ENCODE results near the gene ZNF438. TPM values are rescaled to one million over a fixed set of nuclear protein-coding genes. Genes with fewer than 3 reads are reported as not detected.
A peak's percentile ranks its signal among the peaks of the same experiment; 100 is the strongest.

ZNF438 gene
- total RNA-seq, 1 experiment from 2014 or later: 5.2 TPM

DNA sequence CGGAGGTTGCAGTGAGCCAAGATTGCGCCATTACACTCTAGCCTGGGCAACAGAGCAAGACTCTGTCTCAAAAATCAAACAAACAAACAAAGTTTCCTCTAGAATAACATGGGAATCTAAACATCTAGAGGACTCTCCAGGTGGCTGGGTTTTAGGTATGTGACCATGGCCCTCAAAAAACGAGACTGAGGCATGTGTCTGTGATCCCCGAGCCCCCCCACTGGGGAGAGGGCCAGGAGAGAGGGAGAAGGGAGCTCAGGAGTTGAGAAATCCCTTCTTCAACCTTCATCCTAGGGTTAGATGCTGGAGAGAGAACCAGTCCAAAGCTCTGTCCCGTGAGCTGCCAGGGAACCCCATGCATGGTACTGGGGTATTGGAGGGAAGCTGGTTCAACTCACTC, 214.1 kb downstream of the ZNF438 start:
- Histone ChIP-seq H3K4me1 (replicated peaks) (peaks cover 45% of the 10 kb centered on the region), H3K9me3 (replicated peaks) (no peaks in the 10 kb centered on the region), H3K4me3 (no peak overlapping the region), H3K27ac (no peak overlapping the region), H3K36me3 (no peaks in the 10 kb centered on the region), H3K27me3 (replicated peaks) (no peaks in the 10 kb centered on the region)
- no peak for DNase-seq (ENCODE audit: low read depth in 1 of 2, low spot score in 2 of 2)

DNA sequence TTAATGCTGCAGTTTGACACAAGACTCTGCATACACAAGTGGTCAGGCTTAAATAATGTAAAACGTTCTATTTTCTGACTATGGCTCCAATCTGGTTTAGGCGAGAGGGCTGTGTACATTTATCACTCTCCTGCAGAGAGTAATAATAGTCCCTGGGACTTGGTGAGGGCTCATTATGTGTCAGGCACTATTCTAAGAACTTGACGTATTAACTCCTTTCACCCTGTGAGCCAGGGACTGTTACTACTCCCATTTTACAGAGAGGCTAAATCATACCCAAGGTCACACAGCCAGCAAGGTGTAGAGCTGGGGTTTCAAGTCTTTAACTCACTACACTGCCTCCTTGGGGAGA, 214.9 kb downstream of the ZNF438 start:
- peaks cover 52% of the 10 kb centered on the region for H3K4me1 ChIP-seq (replicated peaks)
- H3K27ac ChIP-seq: no peak overlapping the region
- no peaks in the 10 kb centered on the region for H3K27me3 ChIP-seq (replicated peaks)
- no peak for DNase-seq (ENCODE audit: low read depth in 1 of 2, low spot score in 2 of 2)
- no peak overlapping the region for H3K4me3 ChIP-seq
- H3K36me3 ChIP-seq: no peaks in the 10 kb centered on the region
- no peaks in the 10 kb centered on the region for H3K9me3 ChIP-seq (replicated peaks)

DNA sequence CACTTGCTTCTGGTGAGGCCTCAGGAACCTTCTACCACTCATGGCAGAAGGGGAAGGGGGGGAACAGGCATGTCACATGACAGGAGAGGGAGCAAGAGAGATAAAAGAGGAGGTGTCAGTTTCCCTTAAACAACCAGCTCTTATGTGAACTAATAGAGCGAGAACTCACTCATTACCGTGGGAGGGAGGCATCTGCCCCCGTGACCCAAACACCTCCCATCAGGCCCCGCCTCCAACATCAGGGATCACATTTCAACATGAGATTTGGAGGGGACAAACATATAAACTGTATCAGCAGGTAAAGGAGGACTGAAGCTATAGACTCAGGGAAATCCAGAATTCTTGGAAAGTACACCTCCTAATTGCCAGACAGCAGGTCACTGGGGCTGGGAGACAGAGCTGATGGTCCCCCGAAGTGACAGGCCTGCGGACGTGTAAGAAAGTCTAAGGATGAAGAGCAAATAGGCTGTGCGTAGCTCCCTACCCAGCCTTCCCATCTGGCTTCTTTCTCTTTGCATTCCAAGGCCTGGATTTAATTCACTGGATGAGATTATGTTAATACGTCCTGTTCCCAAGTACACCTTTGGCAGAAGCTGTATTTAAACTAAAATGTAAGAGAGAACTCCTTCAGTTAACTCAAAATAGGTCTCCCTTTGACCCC, 215.4 kb downstream of the ZNF438 start:
- Histone ChIP-seq H3K27me3 (replicated peaks) (no peaks in the 10 kb centered on the region), H3K4me1 (replicated peaks) (peaks cover 56% of the 10 kb centered on the region), H3K27ac (no peak overlapping the region), H3K4me3 (no peak overlapping the region), H3K36me3 (no peaks in the 10 kb centered on the region), H3K9me3 (replicated peaks) (no peaks in the 10 kb centered on the region)
- no peak for DNase-seq (ENCODE audit: low read depth in 1 of 2, low spot score in 2 of 2)

DNA sequence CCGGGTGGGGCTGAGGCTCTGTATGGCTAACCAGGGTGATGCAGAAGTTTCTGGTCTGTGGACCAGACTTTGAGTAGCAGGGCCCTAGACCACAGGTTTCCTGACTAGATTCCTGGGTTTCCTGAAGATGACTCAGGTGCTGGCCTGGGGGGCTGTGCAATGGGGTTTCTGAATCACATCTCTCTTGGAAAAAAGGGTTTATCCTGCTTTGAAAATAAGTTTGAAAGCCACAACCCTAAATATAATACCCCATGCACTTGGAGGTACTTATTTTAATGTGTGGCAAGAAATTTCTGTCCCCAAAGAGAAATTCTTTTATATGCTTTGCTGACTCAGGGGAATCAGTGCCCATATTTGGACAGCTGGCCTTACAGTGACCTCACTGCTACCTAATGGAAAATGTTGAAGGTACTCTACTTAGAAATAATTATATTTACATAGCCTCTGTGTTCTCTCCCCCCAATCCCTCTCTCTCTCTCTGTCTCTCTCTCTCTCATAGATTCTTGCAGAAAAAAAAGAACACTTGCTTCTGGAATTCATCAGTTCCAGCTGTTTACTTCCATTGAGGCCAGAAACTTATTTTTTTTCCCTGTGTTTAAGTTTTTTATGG, 217.7 kb downstream of the ZNF438 start:
- Histone ChIP-seq H3K27me3 (replicated peaks) (no peaks in the 10 kb centered on the region), H3K36me3 (no peaks in the 10 kb centered on the region), H3K27ac (no peak overlapping the region; the same call in 1 of the 2 replicates), H3K4me3 (no peak overlapping the region), H3K4me1 (replicated peaks) (peaks cover 38% of the 10 kb centered on the region), H3K9me3 (replicated peaks) (no peaks in the 10 kb centered on the region)
- peak; percentile 49 to 60 for DNase-seq (ENCODE audit: low read depth in 1 of 2, low spot score in 2 of 2)

DNA sequence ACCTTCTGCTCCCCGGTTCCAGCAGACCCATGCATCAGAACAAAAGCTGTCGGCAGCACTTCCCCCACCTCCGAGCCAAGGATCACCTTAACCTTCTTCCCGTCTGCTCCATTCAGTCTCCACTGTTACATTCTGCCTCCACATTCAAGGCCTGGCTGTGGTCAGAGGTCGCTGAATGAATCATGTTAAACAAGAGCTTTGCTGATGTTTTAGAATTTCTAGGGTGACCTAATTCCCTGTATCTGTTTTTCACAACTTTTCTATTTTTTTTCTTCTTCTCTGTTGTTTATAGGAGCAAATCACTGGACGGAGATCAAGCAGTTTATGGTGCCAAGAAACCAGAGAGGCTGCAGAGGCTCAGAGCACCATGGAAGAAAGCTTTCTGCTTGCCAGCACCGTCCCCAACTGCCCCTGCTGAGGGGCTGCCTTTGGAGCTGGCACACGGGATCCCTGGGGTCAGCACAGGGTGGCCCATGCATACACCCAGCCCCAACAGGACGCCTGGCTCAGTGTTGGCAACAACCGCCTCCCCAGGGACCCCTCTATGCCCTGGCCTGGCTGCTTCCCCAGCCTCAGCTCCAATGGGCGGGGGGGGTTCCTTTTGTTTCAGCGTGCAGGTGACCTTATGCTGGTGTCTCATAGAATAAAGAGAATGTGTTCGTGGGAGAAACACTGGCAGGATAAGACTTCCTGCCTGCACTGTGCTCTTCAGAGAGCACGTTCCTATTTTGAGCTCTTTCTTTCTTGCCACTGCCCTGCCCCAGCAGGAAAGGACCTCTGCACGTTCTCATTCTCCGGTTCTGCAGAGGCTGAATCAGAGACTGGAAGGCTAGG, 219.4 kb downstream of the ZNF438 start:
- Histone ChIP-seq H3K4me3 (no peak overlapping the region), H3K27ac (no peak overlapping the region), H3K9me3 (replicated peaks) (no peaks in the 10 kb centered on the region), H3K36me3 (no peaks in the 10 kb centered on the region), H3K4me1 (replicated peaks) (peaks cover 33% of the 10 kb centered on the region), H3K27me3 (replicated peaks) (no peaks in the 10 kb centered on the region)
- DNase-seq (ENCODE audit: low read depth in 1 of 2, low spot score in 2 of 2): peak; percentile 42 to 56

DNA sequence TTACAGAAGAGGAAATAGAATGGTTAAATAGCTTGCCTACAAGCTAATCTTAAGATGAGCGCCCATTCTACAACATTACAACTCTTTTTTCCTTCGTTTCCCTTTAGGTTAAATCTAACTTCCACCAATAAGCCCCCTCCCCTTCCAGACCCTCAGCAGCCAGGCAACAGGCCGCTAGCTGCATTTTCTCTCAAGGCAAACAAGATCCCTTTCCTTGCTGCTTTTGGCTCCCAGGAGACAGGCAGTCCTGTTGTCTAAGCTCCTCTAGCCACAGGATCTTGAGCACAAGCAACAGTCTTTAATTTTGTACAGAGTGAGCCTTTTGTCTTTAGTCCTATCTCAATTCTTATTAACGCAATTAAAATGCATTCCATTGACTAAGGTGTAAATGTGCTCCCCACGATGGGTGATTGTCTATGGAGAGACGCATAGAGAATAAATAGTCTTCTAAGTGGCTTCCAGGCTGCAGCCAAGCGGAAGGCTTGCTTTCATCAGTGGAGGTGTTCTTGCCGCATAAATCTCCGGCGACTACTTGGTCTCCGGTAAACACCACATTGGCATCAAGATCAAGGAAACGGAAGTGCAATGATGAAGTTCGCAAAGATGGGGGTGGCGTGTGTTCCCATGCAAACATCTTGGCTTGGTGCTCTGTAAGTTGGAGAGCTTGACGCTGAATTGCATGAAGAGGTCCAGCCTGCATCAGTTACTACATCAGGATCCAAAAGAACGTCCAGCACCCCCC, 220.2 kb downstream of the ZNF438 start:
- Histone ChIP-seq H3K9me3 (replicated peaks) (no peaks in the 10 kb centered on the region), H3K4me3 (no peak overlapping the region), H3K27me3 (replicated peaks) (no peaks in the 10 kb centered on the region), H3K27ac (no peak overlapping the region), H3K36me3 (no peaks in the 10 kb centered on the region), H3K4me1 (replicated peaks) (peaks cover 33% of the 10 kb centered on the region)
- no peak for DNase-seq (ENCODE audit: low read depth in 1 of 2, low spot score in 2 of 2)

DNA sequence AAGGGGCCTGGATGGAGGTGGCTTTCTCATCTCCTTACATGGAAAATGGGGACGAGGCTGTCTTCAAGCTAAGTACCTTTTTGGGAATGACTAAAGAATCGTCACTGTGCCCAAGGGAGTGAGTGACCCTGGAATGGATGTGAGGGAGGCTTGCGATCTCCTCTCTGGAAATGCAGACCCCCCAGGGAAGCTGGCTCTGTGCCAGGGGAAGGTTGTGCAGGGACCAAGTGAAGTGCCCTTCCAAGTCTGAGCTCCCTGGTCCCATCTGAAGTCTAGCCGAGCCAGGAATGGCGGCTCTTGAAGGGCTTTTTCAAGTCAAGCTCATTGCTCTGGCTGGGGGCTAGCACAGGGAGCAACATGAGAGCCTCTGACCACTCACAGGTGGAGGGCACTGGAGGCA, 221.2 kb downstream of the ZNF438 start:
- no peak overlapping the region for H3K27ac ChIP-seq

GRCh38 chr10:30806850-30807249, 224.8 kb downstream of the ZNF438 start:
- DNase-seq (ENCODE audit: low read depth in 1 of 2, low spot score in 2 of 2): no peak
- no peak overlapping the region for H3K27ac ChIP-seq

More for the DNA sequence above, 221.2 kb downstream of the ZNF438 start:
- no peak for DNase-seq (ENCODE audit: low read depth in 1 of 2, low spot score in 2 of 2)
- Histone ChIP-seq H3K4me3 (no peak overlapping the region), H3K36me3 (no peaks in the 10 kb centered on the region), H3K27me3 (replicated peaks) (no peaks in the 10 kb centered on the region), H3K9me3 (replicated peaks) (no peaks in the 10 kb centered on the region), H3K4me1 (replicated peaks) (peaks cover 33% of the 10 kb centered on the region)

DNA sequence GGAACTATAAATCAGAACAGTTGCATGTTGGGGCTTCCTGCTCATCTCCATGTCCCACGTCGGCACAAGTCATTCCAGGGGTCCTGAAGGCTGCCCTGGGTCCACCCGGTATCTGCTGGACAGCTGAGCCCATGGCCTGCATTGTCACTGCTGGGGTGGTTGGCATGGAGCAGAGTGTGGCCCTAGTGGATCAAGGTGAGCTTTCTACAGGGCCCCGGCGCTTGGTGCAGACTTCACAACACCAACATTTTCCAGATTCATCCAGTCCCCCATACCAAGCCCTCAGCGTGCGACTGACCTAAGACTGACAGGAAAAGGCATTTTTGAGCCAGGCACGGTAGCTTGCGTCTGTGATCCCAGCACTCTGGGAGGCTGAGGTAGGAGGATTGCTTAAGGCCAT, 226.6 kb downstream of the ZNF438 start:
- Histone ChIP-seq H3K27ac (no peak overlapping the region), H3K36me3 (no peaks in the 10 kb centered on the region), H3K4me3 (no peak overlapping the region), H3K27me3 (replicated peaks) (no peaks in the 10 kb centered on the region), H3K9me3 (replicated peaks) (no peaks in the 10 kb centered on the region), H3K4me1 (replicated peaks) (no peaks in the 10 kb centered on the region)
- DNase-seq (ENCODE audit: low read depth in 1 of 2, low spot score in 2 of 2): no peak

More at GRCh38 chr10:30806850-30807249, 224.8 kb downstream of the ZNF438 start:
- Histone ChIP-seq H3K4me1 (replicated peaks) (peaks cover 4% of the 10 kb centered on the region), H3K27me3 (replicated peaks) (no peaks in the 10 kb centered on the region), H3K36me3 (no peaks in the 10 kb centered on the region), H3K9me3 (replicated peaks) (no peaks in the 10 kb centered on the region), H3K4me3 (no peak overlapping the region)

GRCh38 chr10:30804478-30805055, 227.1 kb downstream of the ZNF438 start:
- no peaks in the 10 kb centered on the region for H3K9me3 ChIP-seq (replicated peaks)
- DNase-seq (ENCODE audit: low read depth in 1 of 2, low spot score in 2 of 2): no peak
- no peaks in the 10 kb centered on the region for H3K27me3 ChIP-seq (replicated peaks)
- H3K4me3 ChIP-seq: no peak overlapping the region
- no peaks in the 10 kb centered on the region for H3K36me3 ChIP-seq
- H3K4me1 ChIP-seq (replicated peaks): no peaks in the 10 kb centered on the region
- no peak overlapping the region for H3K27ac ChIP-seq

GRCh38 chr10:30803892-30804322, 227.8 kb downstream of the ZNF438 start:
- no peak overlapping the region for H3K4me3 ChIP-seq
- H3K36me3 ChIP-seq: no peaks in the 10 kb centered on the region
- no peak overlapping the region for H3K27ac ChIP-seq
- no peak for DNase-seq (ENCODE audit: low read depth in 1 of 2, low spot score in 2 of 2)
- H3K27me3 ChIP-seq (replicated peaks): no peaks in the 10 kb centered on the region
- H3K9me3 ChIP-seq (replicated peaks): no peaks in the 10 kb centered on the region
- no peaks in the 10 kb centered on the region for H3K4me1 ChIP-seq (replicated peaks)

GRCh38 chr10:30803058-30803457, 228.6 kb downstream of the ZNF438 start:
- Histone ChIP-seq H3K9me3 (replicated peaks) (no peaks in the 10 kb centered on the region), H3K4me1 (replicated peaks) (no peaks in the 10 kb centered on the region), H3K27ac (no peak overlapping the region), H3K4me3 (no peak overlapping the region), H3K36me3 (no peaks in the 10 kb centered on the region), H3K27me3 (replicated peaks) (no peaks in the 10 kb centered on the region)
- DNase-seq (ENCODE audit: low read depth in 1 of 2, low spot score in 2 of 2): no peak

DNA sequence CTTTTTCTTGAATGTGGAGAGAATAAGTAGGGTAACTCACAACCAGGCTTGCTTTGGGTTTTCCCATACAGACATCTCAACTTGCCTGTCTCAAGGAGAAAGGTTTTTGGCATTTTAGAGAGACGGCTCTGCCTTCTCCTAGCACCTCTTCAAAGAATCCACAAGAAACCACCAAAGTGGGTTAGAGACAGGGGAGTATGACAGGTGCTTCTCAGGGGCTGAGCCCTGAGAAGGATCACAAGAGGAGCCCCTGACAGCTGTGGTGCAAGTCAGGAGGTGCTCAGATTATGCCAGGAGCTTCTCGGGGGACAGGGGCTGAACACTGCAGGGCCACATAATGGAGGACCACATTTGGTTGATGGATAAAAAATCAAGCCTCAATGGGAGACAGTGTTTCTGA, 231.3 kb downstream of the ZNF438 start:
- H3K4me1 ChIP-seq (replicated peaks): no peaks in the 10 kb centered on the region
- DNase-seq (ENCODE audit: low read depth in 1 of 2, low spot score in 2 of 2): no peak
- no peak overlapping the region for H3K27ac ChIP-seq
- no peaks in the 10 kb centered on the region for H3K36me3 ChIP-seq
- H3K4me3 ChIP-seq: no peak overlapping the region
- no peaks in the 10 kb centered on the region for H3K27me3 ChIP-seq (replicated peaks)
- H3K9me3 ChIP-seq (replicated peaks): no peaks in the 10 kb centered on the region
